ENCODE data around the gene PIK3CB.
A peak's percentile ranks its signal among the peaks of the same experiment; 100 is the strongest.
"Not testable (repeated sequence)": the region's sequence is repeated elsewhere in the genome, so short reads cannot be mapped to it uniquely, and the experiment has no call there.

Gene PIK3CB

DNA sequence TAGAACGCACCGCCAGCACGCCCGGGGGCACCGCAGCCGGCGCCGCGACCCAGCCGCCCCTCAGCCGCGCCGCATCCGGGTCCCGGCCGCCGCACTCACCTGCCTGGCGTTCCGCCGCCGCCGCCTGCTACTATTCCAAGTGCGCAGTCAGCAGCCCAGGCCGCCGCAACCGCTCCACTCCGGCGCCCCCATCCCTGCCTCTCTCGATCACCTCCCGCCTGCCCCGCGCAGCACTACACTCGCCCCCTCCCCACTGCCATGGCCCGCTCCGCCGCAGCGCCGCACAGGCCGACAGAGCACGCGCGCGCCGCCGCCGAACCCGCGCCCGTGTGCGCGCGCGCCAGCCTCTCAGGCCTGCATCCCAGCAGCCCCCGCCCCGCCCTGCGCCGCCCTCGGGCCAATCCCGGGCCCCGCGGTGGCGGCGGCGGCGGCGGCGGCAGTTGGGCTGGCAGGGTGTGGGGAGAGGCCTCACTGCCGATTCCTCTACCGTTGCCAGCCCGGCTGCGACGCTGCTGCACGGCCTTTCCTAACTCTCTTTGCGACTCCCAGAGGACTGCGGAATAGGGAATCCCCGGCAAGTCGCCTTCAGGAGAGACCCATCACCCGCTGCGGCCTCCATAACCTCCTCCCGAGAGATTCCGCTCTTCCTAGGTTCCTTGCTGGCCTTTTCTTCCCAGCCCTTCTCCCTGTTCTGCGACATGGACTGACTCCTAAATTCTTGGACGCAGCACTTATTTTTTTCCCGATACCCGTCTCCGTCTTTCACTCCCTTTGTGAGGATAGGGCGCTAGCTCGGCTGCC is at the start of gene PIK3CB:
PIK3CB (minus strand) TSS at position 333 of the 801 bp plus-strand sequence. CDS start 75,585 bp downstream, outside the sequence.
- DNase-seq, result peak; percentile 84

- no peak for DNase-seq
These were observed 46.5 kb upstream of the PIK3CB start for GRCh38 chr3:138881233-138881632.

DNA sequence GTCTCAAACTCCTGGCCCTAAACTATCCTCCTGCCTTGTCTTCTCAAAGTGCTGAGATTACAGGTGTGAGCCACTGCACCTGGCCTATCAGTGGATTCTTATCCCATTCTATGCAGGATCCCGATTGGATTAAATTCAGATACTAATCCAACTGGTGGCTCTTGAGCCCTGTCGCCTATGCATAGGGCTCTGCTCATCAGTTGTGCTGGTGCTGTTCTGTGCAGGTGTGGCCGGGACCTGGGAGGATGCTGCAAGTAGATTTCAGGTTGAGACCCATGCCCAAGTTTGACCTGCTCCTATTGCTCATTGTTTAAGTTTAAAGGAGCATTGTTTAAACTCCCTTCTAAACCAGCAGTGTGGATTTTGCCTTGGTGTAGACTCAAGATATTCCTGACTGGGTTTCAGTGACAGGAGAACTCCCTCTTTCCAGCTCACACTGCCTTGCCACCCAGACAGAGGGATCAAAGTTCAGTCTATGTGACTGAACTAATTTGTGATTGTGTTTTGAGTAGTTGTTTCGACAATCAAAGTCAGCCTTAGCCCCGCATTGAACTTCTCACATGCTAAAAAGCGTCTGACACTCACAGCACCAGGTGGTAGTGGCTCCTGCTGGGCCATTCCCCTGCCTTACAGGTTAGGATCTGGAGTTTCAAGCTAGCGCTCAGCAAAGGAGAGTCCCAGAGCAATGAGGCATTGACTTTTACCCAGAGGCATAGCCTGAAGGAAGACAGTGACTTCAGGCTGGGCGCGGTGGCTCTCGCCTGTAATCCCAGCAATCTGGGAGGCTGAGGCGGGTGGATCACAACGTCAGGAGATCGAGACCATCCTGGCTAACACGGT is 45.0 kb upstream of the PIK3CB start:
- DNase-seq, result no peak

DNA sequence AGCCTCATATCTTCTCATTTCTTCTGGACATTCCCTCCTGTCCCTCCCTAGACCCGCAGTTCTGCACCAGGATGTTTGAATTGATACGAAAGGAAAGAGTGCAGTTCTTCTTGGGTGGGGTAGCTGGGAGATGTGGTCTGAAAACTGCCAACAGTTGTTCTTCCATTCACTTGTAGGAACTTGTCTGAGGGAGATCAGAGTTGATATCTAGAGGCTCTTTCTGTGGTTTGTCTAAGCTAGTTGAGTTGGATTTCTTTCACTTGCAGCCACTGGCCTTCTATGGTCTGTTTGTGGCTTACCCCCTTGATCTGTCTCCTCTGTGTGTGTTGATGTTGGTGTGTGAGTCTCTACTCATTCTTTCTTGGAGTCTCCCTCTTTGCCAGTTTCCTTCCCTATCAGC is 42.5 kb upstream of the PIK3CB start:
- no peak for DNase-seq

DNA sequence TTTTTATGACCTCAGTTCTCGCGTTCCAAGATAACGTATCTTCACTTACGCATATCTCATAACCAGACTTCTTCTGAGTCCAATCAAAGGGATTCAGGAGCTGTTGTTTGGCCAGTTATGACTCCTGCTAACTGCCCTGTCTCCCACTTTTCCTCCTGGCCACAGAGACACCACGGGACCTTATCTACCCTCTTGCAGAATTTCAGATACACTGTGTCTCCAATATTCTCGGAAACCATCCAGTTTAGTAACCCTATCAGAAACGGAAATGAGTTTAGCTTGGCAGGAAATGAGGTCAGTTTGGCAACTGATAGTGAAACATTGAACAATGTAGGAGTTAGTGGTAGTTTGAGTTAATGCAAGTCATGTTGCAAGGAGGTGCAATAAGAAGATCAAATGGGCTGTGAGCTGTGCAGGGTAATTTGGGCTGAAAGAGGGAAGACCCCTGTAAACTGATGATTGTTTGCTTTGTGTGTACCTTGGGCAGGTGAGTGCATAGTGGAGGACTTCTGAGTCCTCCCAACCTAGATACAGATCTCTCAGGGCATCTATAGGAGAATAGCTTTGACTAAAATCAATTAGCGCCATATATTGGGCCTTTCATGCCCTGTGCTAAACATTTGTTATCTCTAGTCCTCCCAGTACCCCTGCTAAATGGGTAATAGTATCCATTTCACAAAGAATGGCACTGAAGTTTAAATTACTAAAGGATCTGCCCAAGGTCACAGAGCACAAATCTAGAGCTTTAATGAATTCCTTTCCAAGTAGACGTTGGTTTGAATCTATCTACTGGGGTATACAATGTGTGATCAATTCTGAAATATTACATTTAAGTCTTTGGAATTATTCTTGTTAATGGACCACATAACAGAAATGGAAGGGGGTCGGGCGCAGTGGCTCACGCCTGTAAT is 41.3 kb upstream of the PIK3CB start:
- DNase-seq, result peak; percentile 14

DNA sequence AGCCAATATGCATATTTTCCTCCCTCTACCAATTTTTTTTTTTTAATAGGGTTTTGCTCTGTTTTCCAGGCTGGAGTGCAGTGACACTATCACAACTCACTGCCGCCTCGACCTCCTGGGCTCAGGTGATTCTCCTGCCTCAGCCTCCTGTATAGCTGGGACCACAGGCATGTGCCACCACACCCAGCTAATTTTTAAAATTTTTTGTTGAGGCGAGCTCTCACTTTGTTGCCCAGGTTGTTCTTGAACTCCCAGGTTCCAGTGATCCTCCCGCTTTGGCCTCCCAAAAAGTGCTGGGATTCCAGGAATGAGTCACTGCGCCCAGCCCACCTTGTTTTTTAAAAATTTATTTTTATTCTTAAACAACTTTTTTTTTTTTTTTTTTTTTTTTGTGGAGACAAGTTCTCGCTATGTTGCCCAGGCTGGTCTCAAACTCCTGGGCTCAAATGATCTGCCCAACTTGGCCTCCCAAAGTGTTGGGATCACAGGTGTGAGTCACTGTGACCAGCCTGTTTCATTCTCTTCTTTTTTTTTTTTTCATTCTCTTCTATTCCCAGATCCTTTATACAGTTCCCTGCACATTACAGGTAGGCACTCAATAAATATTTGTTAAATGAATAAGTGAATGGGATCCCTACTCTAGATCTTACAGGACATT is 40.5 kb upstream of the PIK3CB start:
- DNase-seq, result no peak

DNA sequence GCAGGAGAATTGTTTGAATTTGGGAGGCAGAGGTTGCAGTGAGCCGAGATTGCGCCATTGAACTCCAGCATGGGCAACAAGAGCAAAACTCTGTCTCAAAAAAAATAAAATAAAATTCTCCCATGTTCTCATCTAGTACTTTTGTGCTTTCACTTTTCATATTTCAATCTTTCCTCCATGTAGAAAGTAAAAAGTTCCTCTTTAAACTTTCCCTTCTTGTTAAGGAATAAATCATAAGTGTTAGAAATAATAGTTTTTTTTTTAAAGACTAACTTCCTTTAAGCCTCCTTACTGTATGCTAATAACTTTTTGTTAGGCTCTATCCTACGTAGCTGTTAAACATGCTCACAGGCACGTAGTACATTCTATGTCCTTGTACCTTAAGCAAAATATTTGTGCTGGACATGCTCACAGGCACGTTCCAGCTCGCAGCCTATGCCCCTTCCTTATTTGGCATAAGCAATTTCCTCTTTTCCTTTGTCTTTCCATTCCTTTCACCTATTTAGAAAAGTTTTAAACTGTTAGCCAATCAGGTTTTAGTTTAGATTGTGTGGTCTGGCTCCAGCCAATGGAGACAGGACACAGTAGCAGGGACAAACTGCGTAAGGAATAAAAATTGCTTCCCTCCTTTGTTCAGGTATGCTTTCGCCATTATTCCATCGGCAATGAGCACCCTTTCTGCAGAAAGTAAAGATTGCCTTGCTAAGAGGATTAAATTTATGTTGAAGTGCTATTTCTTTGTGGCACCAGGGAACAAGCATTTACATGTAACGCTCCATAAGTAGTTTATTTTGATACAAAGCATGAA is 38.9 kb upstream of the PIK3CB start:
- no peak for DNase-seq

DNA sequence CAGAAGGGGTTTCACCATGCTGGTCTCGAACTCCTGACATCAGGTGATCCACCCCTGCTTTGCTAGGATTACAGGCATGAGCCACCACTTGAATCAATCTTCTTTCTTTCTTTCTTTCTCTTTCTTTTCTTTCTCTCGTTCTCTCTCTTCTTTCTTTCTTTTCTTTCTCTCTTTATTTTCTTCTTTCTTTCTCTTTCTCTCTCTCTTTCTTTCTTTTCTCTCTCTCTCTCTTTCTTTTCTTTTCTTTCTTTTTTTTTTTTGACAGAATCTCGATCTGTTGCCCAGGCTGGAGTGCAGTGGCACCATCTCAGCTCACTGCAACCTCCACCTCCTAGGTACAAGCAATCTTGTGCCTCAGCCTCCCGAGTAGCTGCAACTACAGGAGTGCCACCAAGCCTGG is 37.9 kb upstream of the PIK3CB start:
- no peak for DNase-seq

- no peak for DNase-seq
These were observed 33.3 kb upstream of the PIK3CB start for GRCh38 chr3:138867996-138868395.

GRCh38 chr3:138863776-138864113 is 29.0 kb upstream of the PIK3CB start:
- no peak for DNase-seq

DNA sequence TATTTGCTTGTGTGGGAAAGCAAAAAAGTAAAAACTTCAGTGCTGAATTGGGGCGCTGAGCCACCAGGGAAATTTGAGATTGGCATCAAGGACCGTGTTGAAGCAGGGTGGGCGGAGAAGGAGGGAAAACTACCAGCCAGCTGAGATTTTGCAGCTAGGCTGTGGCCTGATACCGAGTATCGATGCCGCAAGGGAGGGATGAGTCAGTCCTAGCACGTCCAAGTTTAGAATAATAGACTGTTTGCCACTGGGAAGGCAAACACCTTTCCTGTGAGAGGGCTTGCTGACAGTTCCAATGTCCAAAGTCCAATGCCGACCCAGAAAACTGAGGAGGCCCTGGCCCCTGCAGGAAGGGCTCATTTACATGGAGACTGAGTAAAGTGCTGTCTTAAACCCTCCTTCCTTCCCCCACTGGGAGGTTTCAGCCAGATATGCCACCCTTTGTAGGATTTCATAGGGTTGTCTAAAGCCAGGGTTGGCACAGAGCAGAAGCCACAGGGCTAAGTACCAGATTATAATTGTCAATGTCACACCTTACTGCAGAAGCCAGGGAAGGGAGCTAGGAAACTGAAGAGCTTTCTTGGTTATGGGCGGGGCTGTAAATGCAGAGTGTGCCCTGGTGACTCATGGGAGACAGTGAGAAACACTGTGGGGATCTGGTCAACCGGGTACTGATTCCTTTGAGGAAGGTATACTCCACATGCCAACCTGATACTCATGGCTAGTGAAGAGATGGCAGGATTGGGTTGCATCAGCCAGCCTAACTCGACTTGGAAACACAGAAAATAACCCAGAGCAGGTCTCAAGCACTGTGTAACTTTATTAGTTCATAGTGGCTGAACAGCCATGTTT is 28.4 kb upstream of the PIK3CB start:
- no peak for DNase-seq

- no peak for DNase-seq
These were observed 27.8 kb upstream of the PIK3CB start for GRCh38 chr3:138862531-138862923.

DNA sequence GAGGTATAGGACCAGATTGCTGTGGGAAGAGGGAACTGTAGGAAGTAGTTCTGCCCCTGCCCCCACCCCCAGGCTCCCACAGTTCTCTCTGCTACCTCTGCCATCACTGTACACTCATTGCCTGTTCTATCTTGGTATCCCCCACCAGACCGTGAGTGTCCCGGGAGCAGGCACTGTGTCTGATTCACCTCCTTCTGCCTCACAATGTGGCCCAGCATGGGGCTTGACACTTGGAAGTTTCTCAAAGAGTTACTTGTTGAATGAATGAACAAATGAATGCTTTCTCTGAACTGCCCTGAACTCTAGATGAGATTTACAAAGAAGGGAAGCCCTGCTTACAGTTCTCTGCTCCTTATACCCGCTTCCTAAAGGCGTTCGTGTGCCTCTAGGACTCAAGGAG is 27.1 kb upstream of the PIK3CB start:
- DNase-seq, result no peak

DNA sequence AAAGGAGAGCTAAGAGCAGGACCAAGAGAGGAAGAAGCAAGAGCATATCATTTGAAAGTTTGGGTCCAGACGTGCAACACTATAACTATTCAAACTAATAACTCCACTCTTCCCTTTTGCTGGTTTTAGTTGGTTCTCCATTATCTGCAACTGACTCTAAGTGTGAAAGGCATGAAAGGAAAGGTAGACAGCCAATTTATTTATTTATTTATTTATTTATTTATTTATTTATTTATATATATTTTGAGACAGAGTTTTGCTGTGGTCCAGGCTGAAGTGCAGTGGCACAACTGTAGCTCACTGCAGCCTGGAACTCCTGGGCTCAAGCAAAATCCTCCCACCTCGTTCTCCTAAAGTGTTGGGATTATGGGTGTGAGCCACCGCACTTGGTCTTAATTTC is 22.1 kb upstream of the PIK3CB start:
- no peak for DNase-seq

DNA sequence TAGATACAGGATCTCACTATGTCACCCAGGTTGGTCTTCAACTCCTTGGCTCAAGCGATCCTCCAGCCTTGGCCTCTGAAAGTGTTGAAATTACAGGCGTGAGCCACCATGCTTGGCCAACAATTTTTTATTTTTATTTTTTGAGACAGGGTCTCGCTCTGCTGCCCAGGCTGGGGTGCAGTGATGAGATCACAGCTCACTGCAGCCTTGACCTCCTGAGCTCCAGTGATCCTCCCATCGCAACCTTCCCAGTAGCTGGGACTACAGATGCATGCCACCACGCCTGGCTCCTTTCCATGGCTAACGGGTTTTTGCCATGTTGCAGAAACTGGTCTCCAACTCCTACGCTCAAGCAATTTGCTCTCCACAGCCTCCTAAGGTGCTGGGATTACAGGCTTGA is 20.2 kb upstream of the PIK3CB start:
- DNase-seq, result no peak

DNA sequence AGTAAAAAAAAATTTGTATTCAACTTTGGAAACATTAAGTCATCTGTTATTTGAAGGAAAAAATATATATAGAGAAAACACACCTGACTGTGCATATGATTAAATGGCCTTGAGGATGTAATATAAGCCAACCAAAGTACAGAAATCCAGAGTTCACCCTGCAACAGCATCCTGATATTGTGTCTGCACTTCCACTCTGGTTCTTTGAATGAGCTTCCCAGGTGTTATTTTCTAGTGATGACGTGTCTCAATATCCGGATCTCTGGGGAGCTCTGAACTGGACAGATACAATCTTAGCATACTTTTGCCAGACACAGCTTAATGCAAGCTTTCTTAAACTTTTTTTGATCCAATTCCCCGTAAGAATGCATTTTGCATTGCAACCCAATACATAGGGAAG is 19.5 kb upstream of the PIK3CB start:
- DNase-seq, result no peak

DNA sequence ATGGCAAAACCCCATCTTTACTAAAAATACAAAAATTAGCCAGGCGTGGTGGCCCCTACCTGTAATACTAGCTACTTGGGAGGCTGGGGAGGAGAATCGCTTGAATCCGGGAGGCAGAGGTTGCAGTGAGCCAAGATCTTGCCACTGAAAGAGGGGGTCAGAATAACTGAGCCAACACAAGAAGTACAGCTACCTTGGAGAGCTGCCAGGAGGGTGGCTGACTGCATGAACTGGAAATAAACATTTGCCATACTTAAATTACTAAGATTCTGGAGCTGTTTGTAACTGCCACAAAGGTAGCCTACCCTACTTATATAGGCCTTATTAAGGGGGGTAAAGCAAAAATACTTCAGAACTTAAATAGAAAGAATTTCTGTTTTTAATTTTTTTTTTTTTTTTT is 15.4 kb upstream of the PIK3CB start:
- DNase-seq, result no peak

DNA sequence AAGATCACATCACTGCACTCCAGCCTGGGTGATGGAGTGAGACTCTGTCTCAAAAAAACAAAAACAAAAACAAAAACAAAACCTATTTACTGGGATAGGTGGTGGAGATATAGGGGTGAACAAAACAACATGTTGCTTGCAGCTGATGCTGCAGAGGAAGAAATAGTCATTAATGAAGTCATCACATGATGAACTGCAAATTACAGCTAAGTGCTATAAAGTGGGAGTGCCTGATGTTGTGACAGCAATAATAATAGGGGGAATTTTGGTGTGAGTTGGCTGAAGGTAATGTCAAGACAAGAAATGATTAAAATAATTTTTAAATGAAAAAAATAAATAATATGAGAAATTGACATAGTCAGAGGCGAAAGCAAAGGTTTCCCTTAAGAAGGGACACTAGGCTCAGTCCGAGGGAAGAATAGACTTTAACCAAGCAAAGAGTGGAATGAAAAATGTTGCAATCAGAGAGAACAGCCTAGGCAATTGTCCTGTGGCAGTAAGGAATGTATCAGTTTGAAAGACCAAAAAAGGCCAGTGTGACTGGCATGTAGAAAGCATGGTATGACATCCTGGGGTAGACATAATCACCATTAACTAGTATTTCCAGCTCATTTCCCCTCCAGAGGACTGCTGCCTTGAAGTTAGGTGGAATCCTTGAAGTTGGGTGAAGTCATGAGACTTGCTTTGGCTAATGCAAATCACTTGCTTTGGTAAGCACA is 14.7 kb upstream of the PIK3CB start:
- no peak for DNase-seq

DNA sequence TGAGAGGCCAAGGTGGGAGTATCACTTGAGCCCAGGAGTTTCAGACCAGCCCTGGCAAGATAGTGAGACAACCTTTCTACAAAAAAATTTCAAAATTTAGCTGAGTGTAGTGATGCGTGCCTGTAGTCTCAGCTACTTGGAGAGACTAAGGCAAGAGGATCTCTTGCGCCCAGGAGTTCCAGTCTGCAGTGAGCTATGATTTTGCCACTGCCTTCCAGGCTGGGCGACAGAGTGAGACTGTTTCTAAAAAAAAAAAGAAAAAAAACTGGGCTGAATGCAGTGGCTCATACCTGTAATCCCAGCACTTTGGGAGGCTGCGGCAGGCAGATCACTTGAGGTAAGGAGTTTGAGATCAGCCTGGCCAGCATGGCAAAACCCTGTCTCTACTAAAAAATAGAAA is 14.0 kb upstream of the PIK3CB start:
- DNase-seq, result no peak

DNA sequence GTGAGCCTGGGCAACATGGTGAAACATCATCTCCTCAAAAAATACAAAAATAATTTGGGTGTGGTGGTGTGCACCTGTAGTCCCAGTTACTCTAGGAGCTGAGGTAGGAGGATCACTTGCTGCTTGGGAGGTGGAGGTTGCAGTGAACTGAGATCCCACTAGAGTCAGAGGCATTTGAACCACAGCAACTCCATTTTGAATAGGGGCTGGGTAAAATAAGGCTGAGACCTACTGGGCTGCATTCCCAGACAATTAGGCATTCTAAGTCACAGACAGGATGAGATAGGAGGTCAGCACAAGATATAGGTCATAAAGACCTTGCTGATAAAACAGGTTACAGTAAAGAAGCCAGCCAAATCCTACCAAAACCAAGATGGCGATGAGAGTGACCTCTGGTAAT is 12.1 kb upstream of the PIK3CB start:
- not testable (repeated sequence) for DNase-seq
